GM12801 (cell line): ENCODE results near the gene VGLL2.

ENCODE experiments used
- CTCF ChIP-seq: IDR thresholded peaks from one replicate; pipeline ENCODE4 v1.5.1; 2011; ENCODE audit warnings: control low read depth; ENCODE audit not compliant: insufficient read length; ENCODE audit errors: extremely low read depth

The VGLL2 gene

GRCh38 chr6:117290173-117290846, 25.0 kb downstream of the VGLL2 start:
- no peak for TF ChIP-seq CTCF

GRCh38 chr6:117298941-117299340, 33.6 kb downstream of the VGLL2 start:
- TF ChIP-seq CTCF = no peak

- no peak for TF ChIP-seq CTCF
Observed at GRCh38 chr6:117303323-117303722, 38.0 kb downstream of the VGLL2 start.

GRCh38 chr6:117304446-117304845, 39.1 kb downstream of the VGLL2 start:
- no peak for TF ChIP-seq CTCF

GRCh38 chr6:117306227-117306790, 41.0 kb downstream of the VGLL2 start:
- TF ChIP-seq CTCF = no peak

- no peak for TF ChIP-seq CTCF
Observed at GRCh38 chr6:117307655-117308054, 42.3 kb downstream of the VGLL2 start.

- no peak for TF ChIP-seq CTCF
Observed at GRCh38 chr6:117309069-117309468, 43.7 kb downstream of the VGLL2 start.
